Fibroblast of peridontal ligament (primary cell): ENCODE measurements around the gene ERC2.
"Not testable (repeated sequence)": the region's sequence is repeated elsewhere in the genome, so short reads cannot be mapped to it uniquely, and the experiment has no call there.

Experiments used
- DNase-seq: peaks from one replicate; pipeline ENCODE4 v3.0.0-alpha.2; 2010; ENCODE audit errors: extremely low read depth

ERC2 gene

DNA sequence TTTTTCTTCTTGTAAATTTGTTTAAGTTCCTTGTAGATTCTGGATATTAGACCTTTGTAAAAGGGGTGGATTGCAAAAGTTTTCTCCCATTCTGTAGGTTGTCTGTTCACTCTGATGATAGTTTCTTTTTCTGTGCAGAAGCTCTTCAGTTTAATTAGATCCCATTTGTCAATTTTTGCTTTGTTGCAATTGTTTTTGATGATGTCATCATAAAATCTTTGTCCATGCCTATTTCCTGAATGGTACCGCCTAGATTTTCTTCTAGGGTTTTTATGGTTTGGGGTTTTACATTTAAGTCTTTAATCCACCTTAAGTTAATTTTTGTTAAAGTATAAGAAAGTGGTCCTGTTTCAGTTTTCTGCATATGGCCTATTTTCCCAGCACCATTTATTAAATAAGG, 401.9 kb downstream of the ERC2 start:
- DNase-seq = not testable (repeated sequence)

DNA sequence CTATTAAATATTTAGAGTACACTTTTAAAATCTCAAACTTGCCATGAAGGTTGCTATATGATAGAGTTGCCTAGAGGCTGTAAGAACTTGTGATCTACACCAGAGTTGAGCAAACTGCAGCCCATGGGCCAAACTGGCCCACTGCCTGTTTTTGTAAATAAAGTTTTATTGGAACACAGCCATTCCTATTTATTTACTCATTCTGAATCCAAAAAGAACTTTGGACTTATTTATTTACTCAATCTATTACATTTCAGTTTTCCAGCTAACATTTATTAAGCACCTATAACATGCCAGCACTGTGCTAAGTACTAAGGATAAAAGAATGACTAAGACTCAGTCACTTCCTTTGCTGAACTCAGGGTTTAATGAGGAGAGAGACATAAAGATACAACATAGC, 403.6 kb downstream of the ERC2 start:
- DNase-seq = no peak

- no peak for DNase-seq
Observed at GRCh38 chr3:56061279-56061626, 407.0 kb downstream of the ERC2 start.

- DNase-seq = no peak
Observed at GRCh38 chr3:56060521-56061278, 407.6 kb downstream of the ERC2 start.

DNA sequence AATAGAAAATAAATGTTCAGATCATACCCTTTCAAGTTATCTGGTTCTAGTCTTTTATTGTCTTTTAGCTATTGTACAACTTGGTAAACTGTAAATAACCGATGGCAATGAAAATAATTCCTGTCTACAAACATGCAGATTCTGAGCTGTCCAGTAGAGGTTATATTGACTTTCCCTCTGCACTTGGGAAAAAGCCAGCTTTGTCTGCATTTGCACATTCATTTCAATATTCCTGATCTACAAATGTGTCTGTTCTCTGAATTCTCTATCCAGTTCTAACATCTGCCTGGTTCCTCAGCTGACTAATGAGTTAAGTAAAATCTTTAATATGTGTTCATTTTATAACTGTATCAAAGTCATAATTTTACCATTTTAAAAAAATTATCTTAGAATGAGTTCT, 408.5 kb downstream of the ERC2 start:
- DNase-seq = no peak

DNA sequence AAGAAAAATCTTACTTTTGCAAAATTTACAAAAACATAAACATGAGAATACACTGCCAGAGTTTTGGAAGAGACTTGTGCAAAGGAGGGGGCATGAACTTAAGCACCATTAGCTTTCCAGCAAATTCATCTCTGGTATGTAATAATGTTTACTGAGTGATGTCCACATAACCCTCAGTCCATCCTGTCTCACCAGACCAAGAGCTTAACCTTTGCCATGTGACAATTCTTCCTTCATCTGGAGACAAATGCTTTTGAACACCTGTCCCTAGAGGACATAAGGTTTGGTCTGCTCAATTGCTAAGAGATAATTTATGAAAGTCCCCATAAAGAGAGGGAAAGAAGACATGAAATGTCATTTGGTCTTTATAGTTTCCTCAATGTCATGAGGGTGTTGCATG, 412.3 kb downstream of the ERC2 start:
- DNase-seq = no peak

DNA sequence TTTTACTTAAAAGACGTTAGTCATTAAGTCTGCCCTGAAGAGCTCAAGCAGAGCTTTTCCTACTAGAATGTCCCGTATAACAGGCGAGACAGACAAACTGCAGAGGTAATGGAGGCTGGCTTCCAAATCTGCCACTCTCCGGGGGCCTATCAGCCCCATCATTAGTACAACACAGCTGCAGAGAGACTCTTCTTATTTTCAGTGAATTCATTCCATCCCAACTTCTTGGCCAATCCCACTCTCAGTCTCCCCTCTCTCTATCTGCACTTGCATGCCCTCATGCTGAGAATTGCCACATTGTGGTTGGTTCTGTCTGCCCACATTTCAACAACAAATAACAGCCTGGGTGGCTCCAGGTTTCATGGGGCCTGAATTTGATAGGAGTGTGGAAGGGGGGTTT, 412.7 kb downstream of the ERC2 start:
- DNase-seq = no peak

- DNase-seq = no peak
Observed at GRCh38 chr3:56054844-56055243, 413.4 kb downstream of the ERC2 start.

DNA sequence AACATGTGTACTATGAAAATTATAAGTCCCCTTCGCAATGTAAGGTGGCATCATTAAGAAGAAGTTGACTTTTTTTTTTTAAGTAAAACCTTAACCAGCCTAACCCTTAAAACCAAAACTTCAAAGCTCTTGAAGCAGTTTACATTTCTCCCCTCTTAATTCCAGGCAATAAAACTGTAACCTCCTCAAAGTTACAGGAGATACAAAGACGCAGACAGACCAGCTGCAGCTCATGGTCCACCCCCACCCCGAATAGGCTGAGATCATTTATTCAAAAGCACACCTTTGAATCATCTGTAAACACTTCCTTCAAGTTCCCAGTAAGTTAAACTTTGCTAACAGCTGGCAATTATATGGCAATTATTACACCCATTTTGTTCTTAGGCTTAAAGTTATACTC, 414.5 kb downstream of the ERC2 start:
- no peak for DNase-seq

- DNase-seq = no peak
Observed at GRCh38 chr3:56052188-56052587, 416.1 kb downstream of the ERC2 start.

DNA sequence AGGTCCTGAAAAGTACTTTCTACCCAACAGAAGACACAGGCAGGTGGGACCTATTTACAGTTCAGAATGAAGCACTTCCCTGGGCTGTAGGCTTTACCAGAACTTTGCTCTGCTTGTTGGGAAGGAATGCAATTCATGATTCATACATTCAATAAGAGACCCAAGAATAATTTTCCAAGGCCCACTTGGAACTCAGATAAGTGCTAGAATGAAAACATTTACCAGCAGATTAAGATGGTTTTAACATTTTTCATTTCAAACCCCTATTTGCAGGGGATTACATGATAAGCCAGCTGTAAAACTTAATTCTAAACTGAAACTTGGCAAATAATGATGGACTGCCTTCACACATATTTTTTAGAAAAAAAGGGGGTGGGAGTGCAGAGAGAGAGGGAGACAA, 417.2 kb downstream of the ERC2 start:
- no peak for DNase-seq

GRCh38 chr3:56048946-56049345, 419.3 kb downstream of the ERC2 start:
- no peak for DNase-seq

GRCh38 chr3:56048331-56048730, 419.9 kb downstream of the ERC2 start:
- no peak for DNase-seq

- peak; percentile 72 for DNase-seq
Observed at GRCh38 chr3:56042326-56042951, 425.8 kb downstream of the ERC2 start.

DNA sequence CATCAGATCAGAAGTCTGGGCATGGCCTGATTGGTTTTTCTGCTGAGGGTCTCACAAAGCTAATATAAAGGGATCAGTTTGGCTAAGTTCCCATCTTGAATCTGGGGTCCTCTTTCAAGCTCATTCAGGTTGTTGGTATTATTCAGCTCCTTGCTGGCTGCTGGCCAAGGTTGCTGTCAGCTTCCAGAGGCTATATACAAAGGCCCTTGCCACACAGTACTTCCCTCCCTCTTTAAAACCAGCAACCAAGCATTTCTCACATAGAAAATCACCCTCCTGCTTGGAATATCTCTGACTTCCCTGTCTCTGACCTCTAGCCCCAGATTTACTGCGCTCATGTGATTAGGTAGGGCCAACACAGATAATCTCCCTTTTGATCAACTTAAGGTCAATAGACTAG, 442.9 kb downstream of the ERC2 start:
- no peak for DNase-seq

- no peak for DNase-seq
Observed at GRCh38 chr3:56023546-56023945, 444.7 kb downstream of the ERC2 start.

DNA sequence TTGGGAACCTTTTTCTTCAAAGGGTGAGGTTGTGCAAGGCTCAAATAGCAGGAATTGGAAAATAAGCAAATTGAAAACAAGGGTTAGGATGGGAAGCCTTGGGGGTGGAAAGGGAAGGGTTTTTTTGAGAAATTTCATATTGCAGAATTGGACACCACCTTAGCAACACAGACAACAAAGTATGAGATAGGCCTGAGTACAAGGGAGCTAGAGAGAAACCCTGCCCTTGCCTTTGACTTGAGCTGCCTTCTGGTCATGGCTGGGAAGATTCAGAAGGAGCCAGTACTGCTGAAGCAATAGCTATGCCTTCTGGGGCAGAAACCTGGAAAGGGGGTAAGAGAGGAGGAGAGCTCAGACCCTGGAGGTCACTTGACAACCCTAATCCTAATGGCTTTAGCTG, 445.6 kb downstream of the ERC2 start:
- no peak for DNase-seq

DNA sequence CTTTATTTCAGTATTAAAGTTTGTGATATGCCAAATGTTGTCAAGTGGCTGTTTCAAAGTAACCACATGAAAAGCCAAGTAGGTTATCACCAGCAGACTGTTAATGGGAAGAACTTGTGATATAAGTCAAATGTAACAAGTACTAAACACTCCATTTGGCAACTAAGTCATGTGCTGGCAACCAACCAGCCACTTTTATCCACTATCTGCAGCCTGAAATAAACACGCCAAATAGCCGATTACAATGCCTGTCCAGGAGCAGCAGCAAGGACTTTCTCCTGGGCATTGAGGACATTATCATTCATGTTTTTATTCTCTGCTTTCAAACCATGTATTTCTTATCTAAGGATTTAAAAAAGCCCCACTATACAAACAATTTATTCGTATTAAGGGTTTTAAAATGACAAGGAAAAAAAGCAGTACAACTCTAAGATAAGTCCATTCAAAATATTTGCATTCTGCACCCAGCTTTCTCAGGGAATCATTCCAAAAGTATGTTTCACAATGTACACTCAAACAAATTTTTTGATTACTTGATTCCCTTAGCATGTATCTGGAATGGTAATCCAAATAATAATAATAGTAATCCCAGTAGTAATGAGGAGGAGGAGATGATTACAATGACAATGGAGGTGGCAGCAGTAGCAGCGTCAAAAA, 448.6 kb downstream of the ERC2 start:
- DNase-seq = no peak

GRCh38 chr3:56015374-56015773, 452.9 kb downstream of the ERC2 start:
- not testable (repeated sequence) for DNase-seq

DNA sequence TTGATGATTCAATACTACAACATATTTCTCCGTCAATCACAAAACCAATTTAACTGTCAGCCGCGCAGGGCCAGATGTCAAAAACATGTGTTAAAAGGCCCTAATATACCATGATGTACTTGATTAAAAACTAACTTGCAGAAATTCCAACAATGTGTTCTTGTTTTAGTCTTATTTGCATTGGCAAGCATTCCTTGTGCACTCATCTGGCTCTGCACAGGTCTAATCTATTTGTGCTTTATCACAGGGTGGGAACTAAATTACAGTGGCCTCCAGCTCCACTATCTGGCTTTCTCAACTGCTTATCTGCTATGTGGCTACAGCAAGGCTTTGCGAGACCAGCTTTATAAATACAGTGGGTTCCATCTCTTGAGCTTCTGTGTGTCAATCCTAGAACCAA, 455.5 kb downstream of the ERC2 start:
- no peak for DNase-seq

DNA sequence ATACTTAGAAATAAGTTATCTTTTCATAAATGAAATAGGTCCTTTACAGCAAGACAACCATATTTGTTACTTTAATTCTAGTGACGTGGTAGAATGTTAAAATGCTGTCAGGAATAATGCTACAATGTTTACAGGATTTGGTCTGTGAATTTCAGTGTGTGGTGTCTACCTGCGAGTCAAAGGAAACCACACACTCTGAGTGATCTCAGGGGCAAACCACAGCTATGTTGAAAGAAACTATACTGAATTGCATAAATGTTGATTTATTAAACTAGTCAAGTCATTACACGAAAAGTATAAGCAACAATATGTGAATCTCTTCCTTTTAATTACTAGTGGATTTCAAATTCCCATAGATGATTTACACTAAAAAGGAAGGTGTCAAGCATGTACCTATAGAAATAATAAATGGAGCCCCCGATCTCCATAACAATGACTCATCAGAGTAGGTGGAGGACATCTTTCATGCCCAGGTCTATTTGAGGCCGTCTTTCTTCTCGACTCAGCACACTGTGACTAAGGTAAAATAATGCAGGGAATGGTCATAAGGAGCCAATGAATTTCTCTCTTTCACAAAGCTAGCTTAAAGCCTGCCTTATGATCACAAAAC, 463.0 kb downstream of the ERC2 start:
- no peak for DNase-seq

DNA sequence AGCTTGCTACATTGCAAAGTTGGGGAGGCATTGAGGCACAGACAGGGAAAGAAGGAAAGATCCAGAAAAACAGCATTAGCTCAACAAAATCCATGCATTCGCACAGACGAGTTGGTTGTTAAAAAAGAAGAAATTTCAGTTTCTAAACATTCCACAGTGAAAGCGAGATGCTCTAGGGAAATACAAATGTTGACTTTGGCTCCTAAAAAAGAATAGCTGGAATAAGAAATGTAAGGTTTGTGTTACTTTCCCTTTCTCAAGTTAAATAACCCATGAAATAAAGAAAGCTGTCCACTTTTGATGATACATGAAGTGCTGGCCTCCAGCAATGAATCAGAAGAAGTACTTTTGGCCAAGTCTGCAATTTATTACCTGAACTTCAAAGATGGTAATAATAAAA, 465.1 kb downstream of the ERC2 start:
- peak; percentile 37 for DNase-seq

GRCh38 chr3:56001991-56002390, 466.3 kb downstream of the ERC2 start:
- DNase-seq = no peak
